Spleen (tissue), 11 donors: Measurements from ENCODE around the gene RPP40. TPM values are rescaled to one million over a fixed set of nuclear protein-coding genes. Genes with fewer than 3 reads are reported as not detected.

Experiments used
- DNase-seq: peaks from one replicate; pipeline ENCODE4 v3.0.0-alpha.2; 2020
- H3K27ac ChIP-seq, 8 donors: fragments of 200-600 bp; sonication (generic) in 7 of 8; 1 replicate in 4 of 8; 2 replicates in 4 of 8; pipeline versions ENCODE4 v1.5.0 to v1.8.0; 2016 to 2021; ENCODE audit warnings: inconsistent platforms in 4 of 8, mild to moderate bottlenecking in 4 of 8, moderate library complexity in 1 of 8
- H3K27me3 ChIP-seq, 7 donors: fragments of 200-600 bp; sonication (generic) in 6 of 7; replicated peaks in 1 of 7; 1 replicate in 4 of 7; 2 replicates in 3 of 7; pipeline versions ENCODE4 v1.5.0 to v1.8.0; 2016 to 2021; ENCODE audit warnings: inconsistent platforms in 3 of 7, mild to moderate bottlenecking in 1 of 7
- H3K36me3 ChIP-seq, 6 donors: fragments of 200-600 bp; sonication (generic) in 5 of 6; 1 replicate in 4 of 6; 2 replicates in 2 of 6; pipeline versions ENCODE4 v1.5.0 to v1.8.0; 2016 to 2021; ENCODE audit warnings: inconsistent platforms in 2 of 6
- H3K4me1 ChIP-seq, 6 donors: fragments of 200-600 bp; sonication (generic) in 5 of 6; 1 replicate in 3 of 6; 2 replicates in 3 of 6; pipeline versions ENCODE4 v1.5.0 to v1.8.0; 2016 to 2021; ENCODE audit warnings: inconsistent platforms in 3 of 6
- H3K4me3 ChIP-seq, 8 donors: fragments of 200-600 bp; sonication (generic) in 7 of 8; 1 replicate in 4 of 8; 2 replicates in 4 of 8; pipeline versions ENCODE4 v1.5.0 to v1.8.0; 2016 to 2021; ENCODE audit warnings: inconsistent platforms in 4 of 8, mild to moderate bottlenecking in 4 of 8, moderate library complexity in 2 of 8
- H3K9me3 ChIP-seq, 8 donors: fragments of 200-600 bp; sonication (generic) in 7 of 8; 1 replicate in 4 of 8; 2 replicates in 4 of 8; pipeline versions ENCODE4 v1.5.0 to v1.8.0; 2016 to 2021; ENCODE audit warnings: inconsistent platforms in 4 of 8
- POLR2A ChIP-seq, 3 donors: fragments of 450-650 bp; IDR thresholded peaks; one replicate each; pipeline ENCODE4 v1.5.1; 2017; ENCODE audit warnings: antibody characterized with exemption in 3 of 3, mild to moderate bottlenecking in 1 of 3
- POLR2AphosphoS5 ChIP-seq, 3 donors: sonication (generic); formaldehyde crosslinking; IDR thresholded peaks; one replicate each; pipeline ENCODE4 v1.5.1; 2017; ENCODE audit warnings: antibody characterized with exemption in 3 of 3
- WGBS, 5 donors: extraction: QIAGEN DNeasy Blood & Tissue Kit in 3 of 5; methylation state at CpG; one replicate each; pipeline versions ENCODE4 v1.1.5 to v1.1.7; 2013 to 2018; 5-methylcytosine and 5-hydroxymethylcytosine counted together
- intact Hi-C: fragments of 100-400 bp; cut with DNase I; formaldehyde crosslinking; loops from one replicate; pipeline ENCODE4 v1.15.0; 2023; ENCODE audit warnings: low total_unique reads
- polyA plus RNA-seq, 3 donors: library from polyadenylated mRNA; stranded (reverse); fragments of 200-250 nt; gene quantifications; one replicate each; pipeline ENCODE4 v1.2.1, GENCODE V29; 2013
- total RNA-seq, 7 donors: library from RNA; depleted of rRNA in 3 of 7; stranded (reverse); fragments of >200 nt in 3 of 7; fragmentation: NEBNext Ultra II Directional in 4 of 7; extraction: Animal tissue kit (Norgen Biotek cat#: 25700) in 4 of 7; gene quantifications; one replicate each; pipeline versions ENCODE4 v1.1.0 to v1.2.1, GENCODE V29; 2016 to 2021
- TF ChIP-seq, protein P1 (sequence below), 11 experiments: fragments of 200-600 bp in 7 of 11; fragments of 450-650 bp in 4 of 11; sonication (generic) in 4 of 11; IDR thresholded peaks in 8 of 11; conservative IDR thresholded peaks in 3 of 11; 1 replicate in 7 of 11; 2 replicates in 4 of 11; pipeline versions ENCODE4 v1.4.0 to v1.8.0; 2016 to 2021; ENCODE audit warnings: antibody characterized with exemption in 11 of 11, inconsistent platforms in 4 of 11, mild to moderate bottlenecking in 1 of 11
- donor health status: healthy with polysubstance abuse.
- donor health status: DM: no; HTN: no; CAD: no; lungs with moderate emphysema.
- donor health status: DM: no; HTN: no; CAD: no.
- donor health status: Bipolar disorder and iron deficiency.
- donor health status: healthy.
- donor health status: DM: no; HTN: no; CAD: no.
- donor health status: DM: yes; HTN: yes; CAD: no.

Gene RPP40
- total and polyA plus RNA-seq, 10 donors = 4.2 to 16.6 (median 8.7) TPM

DNA sequence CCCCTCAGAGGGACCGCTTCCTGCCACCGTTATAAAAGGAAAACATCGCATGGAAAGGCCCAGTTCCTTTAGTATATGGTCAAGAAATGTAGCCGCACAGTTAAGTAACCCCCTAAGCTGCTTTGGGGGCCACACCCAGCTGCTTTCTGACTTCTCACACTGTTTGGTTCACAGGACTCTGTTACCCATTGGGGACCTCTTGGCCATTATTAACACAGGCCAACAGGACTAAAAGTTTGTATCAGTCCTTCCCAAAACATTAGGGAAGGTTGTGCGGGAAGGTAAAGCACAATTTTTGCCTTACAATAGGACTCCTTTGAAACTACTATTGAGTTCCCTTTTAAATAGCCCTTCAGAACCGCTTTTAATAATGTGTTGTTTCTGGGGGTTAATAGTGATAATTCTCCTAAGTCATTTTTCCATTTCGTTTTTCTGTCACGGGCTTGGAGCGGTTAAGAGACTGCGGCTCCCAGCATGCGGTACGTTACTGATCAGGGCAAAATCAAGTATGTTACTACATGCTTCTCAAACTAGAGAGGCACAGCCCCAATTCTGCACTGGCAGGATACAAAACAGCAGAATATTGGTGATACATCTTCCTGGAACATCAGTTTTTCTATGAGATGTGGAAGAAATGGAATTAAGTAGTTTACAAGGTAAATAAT lies 668 bp upstream of the RPP40 start:
- intact Hi-C loops = loop anchor here (10.0 kb wide), 1 partner anchor 230 kb away; the partner anchor contains the start of gene CDYL
- H3K4me1 ChIP-seq = peaks cover 0 to 24% (median 10%) of the 10 kb centered on the region in 6 donors
- H3K4me3 ChIP-seq = peak overlapping the region; percentile 74 to 98 (median 93)
- WGBS, 5 donors = 55 to 60% (median 58%) methylated on average over 12 of the region's 12 CpGs
- no peaks in the 10 kb centered on the region for H3K27me3 ChIP-seq
- DNase-seq = no peak
- no peaks in the 10 kb centered on the region for H3K9me3 ChIP-seq
- TF ChIP-seq, protein P1, sequence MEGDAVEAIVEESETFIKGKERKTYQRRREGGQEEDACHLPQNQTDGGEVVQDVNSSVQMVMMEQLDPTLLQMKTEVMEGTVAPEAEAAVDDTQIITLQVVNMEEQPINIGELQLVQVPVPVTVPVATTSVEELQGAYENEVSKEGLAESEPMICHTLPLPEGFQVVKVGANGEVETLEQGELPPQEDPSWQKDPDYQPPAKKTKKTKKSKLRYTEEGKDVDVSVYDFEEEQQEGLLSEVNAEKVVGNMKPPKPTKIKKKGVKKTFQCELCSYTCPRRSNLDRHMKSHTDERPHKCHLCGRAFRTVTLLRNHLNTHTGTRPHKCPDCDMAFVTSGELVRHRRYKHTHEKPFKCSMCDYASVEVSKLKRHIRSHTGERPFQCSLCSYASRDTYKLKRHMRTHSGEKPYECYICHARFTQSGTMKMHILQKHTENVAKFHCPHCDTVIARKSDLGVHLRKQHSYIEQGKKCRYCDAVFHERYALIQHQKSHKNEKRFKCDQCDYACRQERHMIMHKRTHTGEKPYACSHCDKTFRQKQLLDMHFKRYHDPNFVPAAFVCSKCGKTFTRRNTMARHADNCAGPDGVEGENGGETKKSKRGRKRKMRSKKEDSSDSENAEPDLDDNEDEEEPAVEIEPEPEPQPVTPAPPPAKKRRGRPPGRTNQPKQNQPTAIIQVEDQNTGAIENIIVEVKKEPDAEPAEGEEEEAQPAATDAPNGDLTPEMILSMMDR (IDR thresholded peaks at IDR 0.05 in 8 of 11, conservative IDR thresholded peaks at IDR 0.05 in 3 of 11) = no peak
- TF ChIP-seq POLR2AphosphoS5 (IDR thresholded peaks at IDR 0.05) = no peak
- peaks cover 0 to 26% (median 11%) of the 10 kb centered on the region in 6 donors for H3K36me3 ChIP-seq
- H3K27ac ChIP-seq = peak overlapping the region; percentile 76 to 94 (median 92)

DNA sequence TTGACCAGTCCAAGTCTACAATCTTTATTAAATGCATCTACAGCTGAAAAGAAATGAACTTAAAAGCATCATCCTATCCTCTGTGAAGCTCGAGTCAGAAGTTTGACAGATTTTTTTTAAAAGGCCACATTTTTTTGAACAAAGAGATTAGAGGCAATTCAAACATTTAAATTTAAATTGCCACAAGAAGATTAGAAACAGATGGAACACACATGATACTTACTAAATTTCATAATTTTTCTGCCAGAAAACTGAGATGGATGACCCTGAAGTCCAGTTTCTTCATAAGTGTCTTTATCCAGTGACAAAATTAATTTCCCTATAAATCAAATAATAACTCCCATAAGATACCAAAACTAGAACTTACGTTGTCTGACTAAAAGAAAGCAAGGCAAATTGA lies 4.3 kb downstream of the RPP40 start:
- Histone ChIP-seq H3K9me3 (no peaks in the 10 kb centered on the region), H3K27me3 (no peaks in the 10 kb centered on the region), H3K4me1 (peaks cover 0 to 19% (median 8%) of the 10 kb centered on the region in 6 donors), H3K27ac (no peak overlapping the region), H3K4me3 (no peak overlapping the region), H3K36me3 (peaks cover 0 to 75% (median 34%) of the 10 kb centered on the region in 6 donors)
- WGBS, 5 donors = 44 to 81% (median 59%) methylated on average over 2 of the region's 2 CpGs
- no peak for DNase-seq
- intact Hi-C loops = no loop called here
- TF ChIP-seq, protein P1 (IDR thresholded peaks at IDR 0.05 in 8 of 11, conservative IDR thresholded peaks at IDR 0.05 in 3 of 11) = no peak
- no peak for TF ChIP-seq POLR2AphosphoS5 (IDR thresholded peaks at IDR 0.05)
- no peak for TF ChIP-seq POLR2A (IDR thresholded peaks at IDR 0.05)

DNA sequence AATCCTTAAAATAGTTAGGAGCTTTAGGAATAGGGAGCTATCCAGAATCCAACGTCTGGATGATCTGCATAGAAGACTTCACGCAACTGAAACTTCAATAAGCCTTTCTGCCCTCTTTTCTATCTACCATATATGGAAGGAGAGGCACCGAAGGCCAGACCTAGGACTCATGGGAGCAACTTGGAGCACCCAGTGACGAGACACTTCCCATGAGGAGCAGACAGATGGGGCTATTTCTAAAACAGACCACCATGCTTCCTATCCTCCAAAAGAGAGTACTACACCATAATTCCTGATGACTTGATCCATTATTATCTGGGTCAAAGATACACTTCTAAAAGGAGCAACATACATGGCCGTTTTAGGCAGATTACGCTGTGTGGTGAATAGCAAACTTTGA lies 6.0 kb downstream of the RPP40 start:
- Histone ChIP-seq H3K4me3 (no peak overlapping the region), H3K9me3 (no peaks in the 10 kb centered on the region), H3K27ac (no peak overlapping the region), H3K27me3 (no peaks in the 10 kb centered on the region), H3K4me1 (peaks cover 0 to 7% (median 2%) of the 10 kb centered on the region in 6 donors), H3K36me3 (peaks cover 0 to 89% (median 35%) of the 10 kb centered on the region in 6 donors)
- 78 to 86% (median 80%) methylated on average over 6 of the region's 6 CpGs for WGBS, 5 donors
- no peak for DNase-seq
- no peak for TF ChIP-seq POLR2AphosphoS5 (IDR thresholded peaks at IDR 0.05)
- TF ChIP-seq, protein P1 (IDR thresholded peaks at IDR 0.05 in 8 of 11, conservative IDR thresholded peaks at IDR 0.05 in 3 of 11) = no peak
- no peak for TF ChIP-seq POLR2A (IDR thresholded peaks at IDR 0.05)
- intact Hi-C loops = no loop called here

DNA sequence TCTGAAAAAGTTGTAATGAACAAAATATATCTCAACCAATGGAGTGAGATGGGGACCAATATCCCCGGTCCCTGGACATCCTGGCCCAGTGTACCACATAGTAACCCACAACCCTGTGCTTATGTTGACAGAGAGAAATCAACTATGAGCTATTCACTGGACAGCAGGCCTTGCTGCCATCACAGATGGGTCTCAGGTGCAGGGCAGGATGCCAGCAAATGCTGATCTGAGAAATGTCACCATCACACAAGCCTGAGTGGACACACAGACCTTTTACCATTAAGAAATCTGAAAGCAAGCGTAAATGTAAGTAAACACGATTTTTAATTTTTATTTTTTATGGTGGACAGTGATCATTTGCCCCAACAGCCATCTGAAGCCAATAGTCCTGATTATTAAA lies 9.1 kb downstream of the RPP40 start:
- Histone ChIP-seq H3K27ac (no peak overlapping the region), H3K36me3 (peaks cover 0 to 83% (median 29%) of the 10 kb centered on the region in 6 donors), H3K27me3 (no peaks in the 10 kb centered on the region), H3K4me1 (no peaks in the 10 kb centered on the region), H3K4me3 (no peak overlapping the region), H3K9me3 (no peaks in the 10 kb centered on the region)
- DNase-seq = no peak
- TF ChIP-seq POLR2A (IDR thresholded peaks at IDR 0.05) (no peak), POLR2AphosphoS5 (IDR thresholded peaks at IDR 0.05) (no peak)
- TF ChIP-seq, protein P1 (IDR thresholded peaks at IDR 0.05 in 8 of 11, conservative IDR thresholded peaks at IDR 0.05 in 3 of 11) = no peak
- intact Hi-C loops = no loop called here
- 92 to 100% (median 95%) methylated on average over 3 of the region's 3 CpGs for WGBS, 5 donors
